Esophagus muscularis mucosa (tissue), 4 donors: ENCODE measurements around the gene MYZAP. TPM values are rescaled to one million over a fixed set of nuclear protein-coding genes. Genes with fewer than 3 reads are reported as not detected.

Experiments
- DNase-seq: peaks from one replicate; pipeline ENCODE4 v3.0.0-alpha.2; 2017; ENCODE audit errors: extremely low spot score
- H3K27ac ChIP-seq, 4 donors: fragments of 200-600 bp; sonication (generic); replicated peaks in 1 of 4; 1 replicate in 3 of 4; 2 replicates in 1 of 4; pipeline ENCODE4 v1.5.1; 2016 to 2019; ENCODE audit warnings: mild to moderate bottlenecking in 1 of 4
- H3K27me3 ChIP-seq, 4 donors: fragments of 200-600 bp; sonication (generic); one replicate each; pipeline versions ENCODE4 v1.5.1 to v1.6.0; 2016 to 2019
- H3K36me3 ChIP-seq, 4 donors: fragments of 200-600 bp; sonication (generic); one replicate each; pipeline ENCODE4 v1.5.1; 2016 to 2019
- H3K4me1 ChIP-seq, 4 donors: fragments of 200-600 bp; sonication (generic); one replicate each; pipeline ENCODE4 v1.5.1; 2016 to 2019
- H3K4me3 ChIP-seq, 4 donors: fragments of 200-600 bp; sonication (generic); 1 replicate in 2 of 4; 2 replicates in 2 of 4; pipeline ENCODE4 v1.5.1; 2016 to 2019; ENCODE audit warnings: mild to moderate bottlenecking in 4 of 4, moderate library complexity in 1 of 4
- H3K9me3 ChIP-seq, 4 donors: fragments of 200-600 bp; sonication (generic); 1 replicate in 3 of 4; 2 replicates in 1 of 4; pipeline ENCODE4 v1.5.1; 2016 to 2019
- EP300 ChIP-seq: sonication (generic); formaldehyde crosslinking; IDR thresholded peaks from one replicate; pipeline ENCODE4 v1.6.1; 2017; ENCODE audit warnings: antibody characterized with exemption
- POLR2A ChIP-seq: fragments of 450-650 bp; IDR thresholded peaks from one replicate; pipeline ENCODE4 v1.6.1; 2017; ENCODE audit warnings: antibody characterized with exemption, moderate library complexity, mild to moderate bottlenecking, low read depth
- POLR2AphosphoS5 ChIP-seq, 2 donors: sonication (generic); formaldehyde crosslinking; IDR thresholded peaks; one replicate each; pipeline ENCODE4 v1.6.1; 2017; ENCODE audit warnings: antibody characterized with exemption in 2 of 2
- WGBS: methylation state at CpG from one replicate; pipeline ENCODE4 v1.1.5; 2018; 5-methylcytosine and 5-hydroxymethylcytosine counted together
- intact Hi-C: fragments of 100-400 bp; cut with DNase I; formaldehyde crosslinking; loops from one replicate; pipeline ENCODE4 v1.15.1; 2023
- total RNA-seq, 4 donors: library from RNA; depleted of rRNA; stranded (reverse); fragments of >200 nt; gene quantifications; one replicate each; pipeline versions ENCODE4 v1.1.0 to v1.2.1, GENCODE V29; 2016
- TF ChIP-seq, protein P1 (sequence below), 3 experiments: fragments of 200-600 bp in 2 of 3; fragments of 450-650 bp in 1 of 3; sonication (generic) in 2 of 3; IDR thresholded peaks; one replicate each; pipeline ENCODE4 v1.5.1; 2017 to 2019; ENCODE audit warnings: antibody characterized with exemption in 3 of 3, mild to moderate bottlenecking in 2 of 3, moderate library complexity in 1 of 3

The MYZAP gene
- total RNA-seq, 4 donors from 2014 or later: 192 to 274 (median 234) TPM

DNA sequence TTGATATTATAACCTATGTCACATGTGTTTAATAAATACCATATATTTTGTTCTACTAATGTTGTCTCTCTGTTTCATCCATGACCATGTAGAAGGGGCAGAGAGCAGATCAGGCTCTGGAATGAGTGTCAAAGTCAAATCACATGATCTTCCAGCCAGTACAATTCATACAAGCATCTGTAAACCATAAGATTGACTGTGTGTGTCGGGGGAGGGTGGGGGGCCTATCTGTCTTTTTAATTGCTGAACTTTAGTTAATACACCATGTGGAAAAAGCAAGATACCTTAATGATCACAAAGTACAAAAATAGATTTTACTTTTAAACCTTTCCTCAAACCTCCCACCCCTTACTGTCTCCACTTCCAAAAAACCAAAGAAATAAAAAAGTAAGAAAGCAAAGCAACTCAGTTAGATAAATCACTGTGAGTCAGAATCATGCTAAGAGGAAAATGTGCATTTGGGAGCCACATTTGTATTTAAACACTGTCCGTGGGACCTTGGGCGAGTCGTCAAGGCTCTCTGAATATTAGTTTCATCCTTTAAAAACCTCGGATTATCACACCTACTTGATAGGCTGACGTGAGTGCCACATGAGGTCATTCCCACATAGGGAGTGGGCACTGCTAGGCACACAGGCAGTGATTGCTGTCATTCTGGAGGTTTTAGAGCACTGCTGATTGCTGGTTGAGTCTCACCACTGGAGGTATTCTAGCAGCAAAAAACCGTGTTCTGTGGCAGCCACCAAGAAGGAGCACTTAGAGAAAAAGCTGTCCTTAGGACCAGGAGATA is 93.8 kb downstream of the MYZAP start:
- H3K27ac ChIP-seq: peak overlapping the region; percentile 78 to 83 (median 81)
- 53% methylated on average over 7 of the region's 7 CpGs for WGBS
- intact Hi-C loops: no loop called here

DNA sequence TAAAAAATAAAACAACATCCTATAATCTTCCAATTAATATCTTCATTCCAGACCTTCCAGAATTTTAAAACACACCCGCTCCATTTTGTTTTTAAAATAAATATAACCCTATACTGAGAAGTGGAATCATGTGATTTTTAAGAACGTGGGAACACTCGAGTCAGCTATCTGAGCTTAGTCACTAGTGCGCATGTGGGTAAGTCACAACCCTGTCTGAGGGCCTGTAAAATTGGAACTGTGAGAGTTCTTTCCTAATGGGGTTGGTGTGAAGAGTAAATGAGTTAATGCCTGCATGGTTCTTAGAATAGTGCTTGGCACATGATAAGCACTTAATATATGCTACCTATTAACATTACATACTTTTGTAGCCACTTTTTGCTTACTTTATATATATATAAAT is 95.0 kb downstream of the MYZAP start:
- Histone ChIP-seq H3K4me1 (peaks cover 48 to 57% (median 49%) of the 10 kb centered on the region in 4 donors), H3K4me3 (no peak overlapping the region), H3K27ac (peak overlapping the region; percentile 78 to 83 (median 81)), H3K27me3 (no peaks in the 10 kb centered on the region), H3K36me3 (peaks cover 0 to 34% (median 4%) of the 10 kb centered on the region in 4 donors), H3K9me3 (no peaks in the 10 kb centered on the region)
- intact Hi-C loops: no loop called here
- DNase-seq: no peak
- TF ChIP-seq POLR2AphosphoS5 (IDR thresholded peaks at IDR 0.05) (peak in 1 of 2 donors; percentile 28), EP300 (no peak)
- WGBS: 78% methylated on average over 4 of the region's 4 CpGs

More for the DNA sequence above, 93.8 kb downstream of the MYZAP start:
- no peaks in the 10 kb centered on the region for H3K9me3 ChIP-seq
- no peak for DNase-seq
- H3K36me3 ChIP-seq: peaks cover 0 to 36% (median under 1%) of the 10 kb centered on the region in 4 donors
- no peak overlapping the region for H3K4me3 ChIP-seq
- H3K4me1 ChIP-seq: peaks cover 49 to 62% (median 56%) of the 10 kb centered on the region in 4 donors
- TF ChIP-seq, protein P1, sequence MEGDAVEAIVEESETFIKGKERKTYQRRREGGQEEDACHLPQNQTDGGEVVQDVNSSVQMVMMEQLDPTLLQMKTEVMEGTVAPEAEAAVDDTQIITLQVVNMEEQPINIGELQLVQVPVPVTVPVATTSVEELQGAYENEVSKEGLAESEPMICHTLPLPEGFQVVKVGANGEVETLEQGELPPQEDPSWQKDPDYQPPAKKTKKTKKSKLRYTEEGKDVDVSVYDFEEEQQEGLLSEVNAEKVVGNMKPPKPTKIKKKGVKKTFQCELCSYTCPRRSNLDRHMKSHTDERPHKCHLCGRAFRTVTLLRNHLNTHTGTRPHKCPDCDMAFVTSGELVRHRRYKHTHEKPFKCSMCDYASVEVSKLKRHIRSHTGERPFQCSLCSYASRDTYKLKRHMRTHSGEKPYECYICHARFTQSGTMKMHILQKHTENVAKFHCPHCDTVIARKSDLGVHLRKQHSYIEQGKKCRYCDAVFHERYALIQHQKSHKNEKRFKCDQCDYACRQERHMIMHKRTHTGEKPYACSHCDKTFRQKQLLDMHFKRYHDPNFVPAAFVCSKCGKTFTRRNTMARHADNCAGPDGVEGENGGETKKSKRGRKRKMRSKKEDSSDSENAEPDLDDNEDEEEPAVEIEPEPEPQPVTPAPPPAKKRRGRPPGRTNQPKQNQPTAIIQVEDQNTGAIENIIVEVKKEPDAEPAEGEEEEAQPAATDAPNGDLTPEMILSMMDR (IDR thresholded peaks at IDR 0.05): no peak
- TF ChIP-seq POLR2A: no peak
- TF ChIP-seq POLR2AphosphoS5 (IDR thresholded peaks at IDR 0.05): no peak
- no peak for TF ChIP-seq EP300
- no peaks in the 10 kb centered on the region for H3K27me3 ChIP-seq

DNA sequence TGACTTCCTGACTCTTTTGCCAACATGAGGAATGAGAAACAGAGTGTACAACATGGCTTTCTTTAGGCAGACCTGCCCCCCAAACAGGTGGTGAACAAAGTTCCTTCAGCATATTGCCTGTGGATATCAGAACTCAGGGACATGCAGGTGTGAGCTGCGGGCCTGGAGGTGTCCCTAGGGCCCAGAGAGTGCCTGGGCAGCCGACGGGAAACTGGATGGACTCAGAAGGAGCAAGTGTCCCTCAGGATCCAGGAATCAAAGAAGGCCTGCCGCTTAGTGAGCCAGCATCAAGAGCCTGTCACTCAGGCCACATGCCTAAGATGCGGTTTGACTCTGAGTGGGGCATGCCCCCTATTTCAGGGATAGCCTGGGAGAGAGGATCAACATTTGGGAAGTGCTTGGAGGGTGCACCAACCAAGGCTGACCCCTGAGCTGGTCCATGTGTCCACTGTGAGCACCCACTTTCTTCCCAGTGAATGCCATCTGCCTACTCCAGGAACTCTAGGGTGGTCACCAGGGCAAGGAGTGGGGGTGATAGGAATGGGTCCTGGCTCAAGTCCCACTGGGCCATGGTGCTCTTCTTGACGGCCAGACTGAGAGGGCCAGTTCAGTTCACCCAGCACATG is 98.8 kb downstream of the MYZAP start:
- WGBS: 98% methylated on average over 6 of the region's 6 CpGs
- intact Hi-C loops: no loop called here
- Histone ChIP-seq H3K4me3 (no peak overlapping the region), H3K36me3 (peaks cover 0 to 14% (median 4%) of the 10 kb centered on the region in 4 donors), H3K4me1 (peaks cover 22 to 43% (median 29%) of the 10 kb centered on the region in 4 donors), H3K27ac (peak overlapping the region in 1 of 4 donors; percentile 27), H3K9me3 (no peaks in the 10 kb centered on the region), H3K27me3 (no peaks in the 10 kb centered on the region)
- DNase-seq: no peak
- TF ChIP-seq POLR2A (no peak), POLR2AphosphoS5 (IDR thresholded peaks at IDR 0.05) (no peak), EP300 (no peak)
- TF ChIP-seq, protein P1 (IDR thresholded peaks at IDR 0.05): no peak

DNA sequence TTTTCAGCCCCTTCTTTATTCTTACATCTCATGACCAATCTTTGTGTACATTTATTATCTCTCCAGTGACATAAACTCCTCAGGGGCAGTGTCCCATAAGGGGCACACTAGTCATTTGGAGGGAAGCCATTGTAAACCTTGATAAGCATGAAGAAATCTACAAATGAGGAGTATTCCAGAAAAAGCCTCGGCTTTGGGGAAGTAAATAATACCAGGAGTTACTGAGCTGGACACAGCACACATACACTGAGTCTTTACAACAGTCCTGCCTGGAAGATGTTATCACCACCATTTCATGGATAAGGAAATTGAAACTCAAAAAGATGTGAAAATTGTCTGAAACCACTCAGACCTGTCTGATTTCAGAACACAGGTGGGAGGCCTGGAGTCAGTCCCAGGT is 99.4 kb downstream of the MYZAP start:
- no peak for DNase-seq
- Histone ChIP-seq H3K4me1 (peaks cover 16 to 36% (median 23%) of the 10 kb centered on the region in 4 donors), H3K4me3 (no peak overlapping the region), H3K27me3 (no peaks in the 10 kb centered on the region), H3K9me3 (no peaks in the 10 kb centered on the region), H3K27ac (peak overlapping the region in 1 of 4 donors; percentile 27), H3K36me3 (peaks cover 0 to 10% (median 4%) of the 10 kb centered on the region in 4 donors)
- intact Hi-C loops: no loop called here
- TF ChIP-seq, protein P1 (IDR thresholded peaks at IDR 0.05): no peak
- TF ChIP-seq POLR2A: no peak
- TF ChIP-seq POLR2AphosphoS5 (IDR thresholded peaks at IDR 0.05): no peak
- WGBS: 53% methylated on average over 1 of the region's 1 CpG

DNA sequence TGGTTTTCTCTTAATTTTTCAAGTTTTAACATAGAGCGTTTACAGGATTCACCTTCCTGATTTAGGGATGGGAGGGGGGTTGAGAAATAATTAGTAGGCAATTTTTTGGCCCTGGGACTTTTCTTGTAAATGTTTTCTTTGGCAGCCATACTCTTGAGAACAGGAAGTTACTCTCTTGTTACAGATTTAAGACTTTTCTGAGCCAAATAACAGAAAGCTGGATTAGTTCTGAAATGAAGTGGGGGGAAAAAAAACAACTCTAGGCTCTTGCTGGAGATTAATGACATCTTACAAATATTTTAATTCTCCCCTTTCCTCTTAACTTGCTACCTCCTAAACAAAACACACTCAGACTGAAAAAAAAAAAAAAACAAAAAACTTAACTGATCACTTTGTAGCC is 101.0 kb downstream of the MYZAP start:
- Histone ChIP-seq H3K27ac (no peak overlapping the region), H3K4me1 (peaks cover 12 to 32% (median 20%) of the 10 kb centered on the region in 4 donors)
- intact Hi-C loops: no loop called here

More for the DNA sequence above, 101.0 kb downstream of the MYZAP start:
- TF ChIP-seq, protein P1 (IDR thresholded peaks at IDR 0.05): no peak
- TF ChIP-seq POLR2AphosphoS5 (IDR thresholded peaks at IDR 0.05) (no peak), EP300 (no peak), POLR2A (no peak)
- H3K36me3 ChIP-seq: peaks cover 0 to 10% (median 4%) of the 10 kb centered on the region in 4 donors
- 48% methylated on average over 1 of the region's 1 CpG for WGBS
- H3K27me3 ChIP-seq: no peaks in the 10 kb centered on the region
- no peak for DNase-seq
- H3K9me3 ChIP-seq: no peaks in the 10 kb centered on the region
- no peak overlapping the region for H3K4me3 ChIP-seq
